Measurements from ENCODE around the gene CFAP410.

CFAP410 gene

GRCh38 chr21:44330698-44331097, 8.5 kb downstream of the CFAP410 start:
- no peak for DNase-seq (ENCODE audit: low spot score)

DNA sequence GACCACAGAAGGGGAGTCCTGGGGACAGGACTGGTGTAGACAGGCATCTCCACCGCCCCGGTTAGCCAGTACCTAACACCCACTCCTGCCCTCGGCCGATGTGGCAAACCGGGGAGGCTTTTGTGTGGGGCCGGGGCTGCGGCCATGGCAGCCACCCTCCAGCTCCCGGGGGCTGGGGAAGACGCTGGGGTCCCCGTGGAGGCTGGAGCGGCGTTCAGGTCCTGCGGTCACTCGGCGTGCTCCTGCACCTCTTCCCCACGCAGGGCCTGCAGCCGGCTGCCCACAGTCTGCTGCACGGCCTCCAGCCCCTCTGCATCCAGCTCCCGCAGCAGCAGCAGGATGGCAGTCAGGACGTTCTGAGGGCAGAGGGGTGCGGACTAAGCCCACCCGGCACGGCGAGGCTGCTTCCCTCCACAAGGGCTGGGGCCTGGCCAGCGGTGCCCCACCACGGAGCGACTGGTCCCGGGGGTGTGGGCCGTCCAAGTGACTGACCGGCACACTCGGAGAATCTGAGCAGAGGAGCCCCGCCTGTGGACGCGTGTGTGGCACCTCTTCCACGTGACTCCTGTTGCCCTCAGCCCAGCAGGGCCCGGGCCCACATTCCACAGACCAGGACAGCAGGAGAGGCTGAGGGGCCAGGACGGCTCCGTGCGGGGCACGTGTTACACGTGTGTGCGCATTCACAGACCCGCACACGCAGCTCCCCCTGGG, 9.1 kb downstream of the CFAP410 start:
- no peak for DNase-seq (ENCODE audit: low spot score)

- DNase-seq (ENCODE audit: low spot score) = no peak
Measured at GRCh38 chr21:44329086-44329889, 9.9 kb downstream of the CFAP410 start.

GRCh38 chr21:44328242-44328895, 10.8 kb downstream of the CFAP410 start:
- no peak for DNase-seq (ENCODE audit: low spot score)

DNA sequence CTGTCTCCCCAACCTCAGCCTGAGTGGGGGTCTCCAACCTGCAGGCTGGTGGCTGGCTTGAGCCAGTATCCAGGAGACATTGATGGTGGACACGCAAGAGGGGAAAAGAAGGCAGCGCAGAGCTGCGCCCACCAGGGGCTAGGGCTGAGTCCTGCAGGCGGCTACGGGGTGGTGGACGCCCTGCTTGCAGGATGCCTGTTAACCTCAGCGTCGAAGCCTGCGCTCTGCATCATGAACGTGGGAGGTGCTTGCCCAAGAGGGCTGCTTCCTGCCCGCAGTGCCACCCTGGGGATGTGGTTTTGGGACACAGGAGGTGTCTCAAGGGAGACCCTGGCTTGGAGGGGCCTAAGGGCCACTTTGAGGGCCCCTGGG, 11.6 kb downstream of the CFAP410 start:
- no peak for DNase-seq (ENCODE audit: low spot score)

GRCh38 chr21:44326716-44327602, 12.2 kb downstream of the CFAP410 start:
- DNase-seq (ENCODE audit: low spot score) = no peak

GRCh38 chr21:44326272-44326647, 12.9 kb downstream of the CFAP410 start:
- DNase-seq (ENCODE audit: low spot score) = no peak

DNA sequence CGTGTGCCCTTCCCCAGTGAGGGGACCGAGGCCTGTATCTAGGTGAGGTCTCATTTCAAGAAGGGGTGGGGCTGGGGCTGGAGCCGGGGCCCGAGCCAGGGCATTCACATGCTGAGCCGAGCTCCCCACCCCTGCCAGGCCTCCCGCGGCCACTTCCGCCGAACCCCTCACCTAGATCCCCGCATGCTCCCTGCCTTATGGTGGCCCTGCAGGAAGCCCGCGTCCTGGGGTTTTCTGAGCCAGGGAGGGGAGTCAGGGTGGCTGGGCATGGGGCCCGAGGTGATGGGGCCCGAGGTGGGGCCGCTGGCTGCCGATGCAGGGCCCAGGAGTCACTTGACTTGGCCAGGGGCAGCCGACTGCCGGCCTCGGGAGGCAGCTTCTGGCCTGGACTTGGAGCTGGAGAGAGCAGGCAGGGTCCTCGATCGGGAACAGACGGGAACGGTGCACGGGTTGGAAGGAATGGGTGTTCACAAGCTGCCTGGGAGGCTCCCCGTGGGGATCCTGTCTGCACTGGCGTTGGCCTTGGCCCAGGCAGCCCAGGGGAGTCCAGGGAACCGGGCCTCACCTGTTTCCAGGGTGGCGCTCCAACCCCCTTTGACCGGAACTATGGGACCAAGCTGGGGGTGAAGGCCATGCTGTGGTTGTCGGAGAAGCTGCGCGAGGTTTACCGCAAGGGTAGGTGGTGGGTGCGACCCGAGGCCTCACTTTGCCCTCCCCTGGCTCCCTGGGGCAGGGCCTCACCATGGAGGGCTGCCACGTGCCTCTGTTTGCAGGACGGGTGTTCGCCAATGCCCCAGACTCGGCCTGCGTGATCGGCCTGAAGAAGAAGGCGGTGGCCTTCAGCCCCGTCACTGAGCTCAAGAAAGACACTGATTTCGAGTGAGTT, 13.6 kb downstream of the CFAP410 start:
- no peak for DNase-seq (ENCODE audit: low spot score)

- DNase-seq (ENCODE audit: low spot score) = no peak
Measured at GRCh38 chr21:44324854-44325107, 14.4 kb downstream of the CFAP410 start.

DNA sequence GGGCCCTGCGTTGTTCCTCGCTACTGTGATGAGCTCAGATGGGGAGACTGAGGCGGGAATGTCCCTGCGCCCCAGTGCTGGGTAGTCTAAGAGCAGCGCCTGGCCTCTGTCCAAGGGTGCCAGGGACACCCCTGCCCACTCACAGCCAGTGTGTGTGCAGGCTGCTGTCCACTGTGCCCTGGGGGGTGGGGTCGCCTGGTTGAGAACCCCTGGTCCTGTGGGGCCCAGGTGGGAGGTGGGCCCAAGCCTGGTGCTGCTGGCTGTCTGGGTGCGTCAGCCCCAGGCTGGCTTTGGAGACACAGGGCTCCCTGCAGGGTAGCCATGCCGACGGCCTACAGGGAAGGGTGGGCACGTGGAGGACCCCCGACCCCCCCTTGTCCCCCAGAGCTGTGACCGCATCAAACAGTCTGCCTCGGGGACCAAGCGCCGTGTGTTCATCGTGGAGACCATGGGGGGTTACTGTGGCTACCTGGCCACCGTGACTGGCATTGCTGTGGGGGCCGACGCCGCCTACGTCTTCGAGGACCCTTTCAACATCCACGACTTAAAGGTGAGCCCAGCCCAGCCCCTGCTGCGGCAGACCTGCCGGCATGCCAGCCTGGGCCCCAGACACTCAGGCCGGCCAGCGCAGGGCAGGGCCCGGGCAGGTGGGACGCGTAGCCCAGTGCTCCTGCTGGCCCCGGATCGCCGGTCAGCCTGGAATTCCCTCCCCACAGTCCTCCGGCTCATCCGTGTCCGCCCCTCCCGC, 14.9 kb downstream of the CFAP410 start:
- no peak for DNase-seq (ENCODE audit: low spot score)

GRCh38 chr21:44323591-44323990, 15.6 kb downstream of the CFAP410 start:
- DNase-seq (ENCODE audit: low spot score) = no peak

GRCh38 chr21:44322621-44323325, 16.4 kb downstream of the CFAP410 start:
- no peak for DNase-seq (ENCODE audit: low spot score)

DNA sequence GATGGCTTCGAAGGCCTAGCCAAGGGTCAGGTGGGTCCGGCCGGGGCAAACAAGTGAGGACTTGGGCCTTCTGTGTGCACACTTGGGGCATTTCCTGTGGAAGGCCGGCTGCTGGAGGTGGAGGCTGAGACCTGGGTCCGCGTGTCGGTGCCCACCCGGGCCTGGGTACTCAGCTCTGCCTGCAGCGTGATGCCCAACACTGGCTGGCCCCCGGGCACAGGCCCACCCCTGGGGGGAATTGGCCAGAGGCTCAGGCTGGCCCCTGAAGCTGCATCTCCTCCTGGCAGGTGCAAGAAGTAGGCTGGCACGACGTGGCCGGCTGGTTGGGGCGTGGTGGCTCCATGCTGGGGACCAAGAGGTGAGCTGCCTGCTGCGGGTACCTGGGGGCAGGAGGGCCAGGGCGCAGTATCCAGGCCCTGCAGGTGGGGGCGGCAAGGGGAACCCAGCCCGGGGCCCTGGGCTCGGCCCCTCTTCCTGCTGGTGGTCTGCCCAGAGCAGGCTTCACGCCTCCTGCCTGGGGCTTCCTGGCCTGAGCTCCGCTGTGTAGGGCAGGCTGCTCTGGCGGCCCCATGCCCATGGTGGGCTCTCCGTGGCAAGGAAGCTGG, 17.2 kb downstream of the CFAP410 start:
- no peak for DNase-seq (ENCODE audit: low spot score)

DNA sequence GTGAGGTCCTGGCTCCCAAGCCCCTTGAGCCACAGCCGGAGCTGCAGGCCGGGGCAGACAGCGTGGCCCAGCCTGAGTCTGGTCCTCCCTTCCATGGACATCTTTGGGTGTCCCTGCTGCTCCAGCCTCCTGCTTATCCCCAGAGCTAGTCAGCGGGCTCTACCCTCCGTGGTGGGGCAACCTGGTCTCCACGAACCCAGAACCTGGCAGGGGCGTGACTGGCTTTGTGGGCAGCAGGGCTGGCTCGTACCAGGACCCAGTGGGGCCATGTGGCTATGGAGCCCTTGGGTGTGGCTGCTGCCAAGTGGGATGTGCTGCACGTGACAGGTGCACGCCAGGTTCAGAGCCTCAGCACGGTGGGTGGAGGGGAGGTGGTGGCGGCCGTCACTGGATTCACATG, 18.3 kb downstream of the CFAP410 start:
- DNase-seq (ENCODE audit: low spot score) = no peak

- DNase-seq (ENCODE audit: low spot score) = no peak
Measured at GRCh38 chr21:44319407-44320065, 19.7 kb downstream of the CFAP410 start.

GRCh38 chr21:44318489-44319285, 20.5 kb downstream of the CFAP410 start:
- DNase-seq (ENCODE audit: low spot score) = no peak

DNA sequence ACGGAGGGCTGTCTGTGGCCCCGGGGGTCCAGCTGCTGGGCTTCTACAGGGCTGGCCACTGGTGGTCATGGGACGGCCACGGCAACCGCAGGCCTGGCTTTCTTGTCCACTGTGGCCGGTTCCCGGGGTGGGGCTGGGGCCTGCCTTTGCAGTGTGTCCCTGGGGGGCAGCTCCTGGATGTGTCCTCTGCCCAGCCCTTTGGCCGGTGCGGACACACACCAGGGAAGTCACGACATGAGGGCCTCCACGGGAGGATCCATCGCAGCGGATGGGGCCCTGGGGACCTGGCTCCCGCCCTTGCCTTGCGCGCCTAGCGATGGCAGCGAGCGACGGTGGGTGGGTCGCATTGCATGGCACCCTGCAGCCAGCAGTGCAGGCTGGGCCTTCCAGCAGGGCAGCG, 21.3 kb downstream of the CFAP410 start:
- DNase-seq (ENCODE audit: low spot score) = no peak

DNA sequence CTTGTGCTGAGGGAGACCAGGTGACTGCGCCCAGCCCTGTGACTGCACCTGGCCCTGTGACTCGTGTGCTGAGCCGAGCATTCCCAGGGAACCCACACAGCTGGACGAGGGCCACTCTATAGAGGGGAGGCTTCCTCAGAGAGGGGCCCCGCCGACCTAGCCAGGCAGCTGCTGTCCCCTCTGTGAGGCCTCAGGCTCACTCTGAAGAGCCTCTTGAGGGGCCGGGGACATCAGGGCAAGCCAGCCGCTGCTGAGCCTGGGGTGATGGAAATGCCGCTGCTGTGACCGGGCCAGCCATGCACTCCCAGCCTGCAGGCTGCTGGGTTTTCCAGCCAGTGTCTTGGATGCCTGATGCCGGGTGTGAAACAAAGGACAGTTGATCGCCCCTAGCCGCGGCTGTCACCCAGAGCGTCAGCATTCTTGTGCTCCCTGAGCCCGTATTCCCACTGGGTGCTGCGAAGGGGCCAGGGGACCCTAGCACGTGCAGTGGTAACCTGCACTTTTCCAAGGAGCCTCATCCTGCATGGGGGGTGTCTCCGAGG, 21.9 kb downstream of the CFAP410 start:
- DNase-seq (ENCODE audit: low spot score) = no peak

Data from AG08396 (cell line).